Limb (tissue), 2 donors: ENCODE measurements around the gene PMEPA1.

Experiments used
- DNase-seq, 2 donors: peaks; one replicate each; pipeline ENCODE4 v3.0.0-alpha.2; 2016; ENCODE audit errors: extremely low spot score in 2 of 2

PMEPA1 gene

GRCh38 chr20:57709823-57710799 is at the start of gene PMEPA1:
PMEPA1 (minus strand) TSS chr20:57710015; CDS start chr20:57709582, 433 bp downstream.
- DNase-seq = peak; percentile 96 to 98

- DNase-seq = no peak
Measured at GRCh38 chr20:57757767-57758166, 48.0 kb upstream of the PMEPA1 start.

- DNase-seq = no peak
Measured at GRCh38 chr20:57756921-57757320, 47.1 kb upstream of the PMEPA1 start.

- no peak for DNase-seq
Measured at GRCh38 chr20:57756213-57756612, 46.4 kb upstream of the PMEPA1 start.

GRCh38 chr20:57755609-57756008 is 45.8 kb upstream of the PMEPA1 start:
- DNase-seq = no peak

- DNase-seq = no peak
Measured at GRCh38 chr20:57754190-57754589, 44.4 kb upstream of the PMEPA1 start.

- no peak for DNase-seq
Measured at GRCh38 chr20:57753332-57754164, 43.7 kb upstream of the PMEPA1 start.

- no peak for DNase-seq
Measured at GRCh38 chr20:57751411-57751810, 41.6 kb upstream of the PMEPA1 start.

- no peak for DNase-seq
Measured at GRCh38 chr20:57749869-57750268, 40.1 kb upstream of the PMEPA1 start.

- DNase-seq = no peak
Measured at GRCh38 chr20:57749131-57749690, 39.4 kb upstream of the PMEPA1 start.

GRCh38 chr20:57748601-57749130 is 38.9 kb upstream of the PMEPA1 start:
- DNase-seq = peak; percentile 58 to 89

- DNase-seq = no peak
Measured at GRCh38 chr20:57747861-57748481, 38.2 kb upstream of the PMEPA1 start.

- peak in 1 of 2 donors; percentile 45 for DNase-seq
Measured at GRCh38 chr20:57746832-57747404, 37.1 kb upstream of the PMEPA1 start.

- no peak for DNase-seq
Measured at GRCh38 chr20:57746201-57746600, 36.4 kb upstream of the PMEPA1 start.

- DNase-seq = no peak
Measured at GRCh38 chr20:57744206-57744605, 34.4 kb upstream of the PMEPA1 start.

GRCh38 chr20:57743450-57744095 is 33.8 kb upstream of the PMEPA1 start:
- no peak for DNase-seq

GRCh38 chr20:57742507-57743181 is 32.8 kb upstream of the PMEPA1 start:
- no peak for DNase-seq

GRCh38 chr20:57738484-57738883 is 28.7 kb upstream of the PMEPA1 start:
- no peak for DNase-seq

- DNase-seq = no peak
Measured at GRCh38 chr20:57738053-57738452, 28.2 kb upstream of the PMEPA1 start.

GRCh38 chr20:57737349-57737748 is 27.5 kb upstream of the PMEPA1 start:
- DNase-seq = no peak
